Measurements from ENCODE around the gene POTEF.
"Not testable (repeated sequence)": the region's sequence is repeated elsewhere in the genome, so short reads cannot be mapped to it uniquely, and the experiment has no call there.

Gene POTEF

GRCh38 chr2:130129120-130129829, at the start of gene POTEF:
TSS of gene POTEF (minus strand) at chr2:130129222. CDS start at chr2:130120515, 8,707 bp downstream.
- not testable (repeated sequence) for DNase-seq (ENCODE audit: low read depth)

GRCh38 chr2:130174866-130175265, 45.8 kb upstream of the POTEF start:
- not testable (repeated sequence) for DNase-seq (ENCODE audit: low read depth)

DNA sequence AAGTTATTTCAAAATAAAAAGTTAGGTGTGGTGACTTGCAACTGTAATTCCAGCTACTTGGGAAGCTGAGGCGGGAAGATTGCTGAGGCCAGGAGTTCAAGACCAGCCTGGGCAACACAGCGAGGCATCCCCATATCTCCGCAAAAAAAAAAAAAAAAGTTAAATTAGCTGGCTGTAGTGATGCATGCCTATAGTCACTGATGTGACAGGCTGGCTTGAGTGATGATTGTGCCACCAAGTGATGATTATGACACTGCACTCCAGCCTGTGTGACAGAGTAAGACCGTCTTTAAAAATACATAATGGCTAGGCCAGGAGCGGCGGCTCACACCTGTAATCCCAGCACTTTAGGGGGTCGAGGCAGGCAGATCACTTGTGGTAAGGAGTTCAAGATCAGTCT, 40.9 kb upstream of the POTEF start:
- no peak for DNase-seq (ENCODE audit: low read depth)

DNA sequence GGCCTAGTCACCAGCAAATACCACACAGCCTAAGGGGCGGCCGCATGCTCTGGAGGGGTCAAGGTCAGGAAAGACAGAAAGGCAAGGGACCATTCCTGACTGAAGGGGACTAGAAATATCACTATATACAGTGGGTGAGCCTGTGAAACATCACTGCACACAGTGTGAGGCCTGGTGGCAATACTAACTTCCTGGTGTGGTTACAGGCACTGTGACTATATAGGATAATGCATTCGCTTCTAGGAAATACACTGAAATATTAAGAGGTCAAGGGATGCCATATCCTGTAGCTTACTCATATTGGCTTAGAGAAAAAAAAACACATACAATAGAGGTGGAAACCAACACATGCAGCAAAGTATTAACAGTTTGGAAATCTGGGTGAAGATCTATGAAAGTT, 40.1 kb upstream of the POTEF start:
- not testable (repeated sequence) for DNase-seq (ENCODE audit: low read depth)

- DNase-seq (ENCODE audit: low read depth) = not testable (repeated sequence)
Measured at GRCh38 chr2:130166611-130167010, 37.6 kb upstream of the POTEF start.

GRCh38 chr2:130165293-130166016, 36.4 kb upstream of the POTEF start:
- no peak for DNase-seq (ENCODE audit: low read depth)

DNA sequence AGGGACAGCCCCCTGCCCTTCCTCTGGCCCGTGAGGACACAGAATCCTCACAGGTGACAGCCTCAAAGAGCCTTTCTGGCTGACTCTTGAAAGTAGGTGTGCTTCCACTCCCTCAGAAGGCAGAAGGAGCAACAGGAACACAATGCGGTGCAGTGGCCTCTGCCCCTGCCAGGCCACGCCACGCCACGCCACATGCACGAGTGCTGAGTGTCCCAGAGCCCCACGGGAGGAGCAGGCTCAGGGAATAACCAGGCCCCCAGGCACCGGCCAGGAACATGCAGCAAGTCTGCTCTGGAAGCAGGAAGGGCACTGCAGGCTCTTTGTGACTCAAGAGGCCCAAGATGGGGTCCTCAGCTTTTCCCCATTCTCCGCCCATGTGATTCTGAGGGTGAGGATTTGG, 33.9 kb upstream of the POTEF start:
- no peak for DNase-seq (ENCODE audit: low read depth)

GRCh38 chr2:130162486-130162885, 33.5 kb upstream of the POTEF start:
- DNase-seq (ENCODE audit: low read depth) = not testable (repeated sequence)

- not testable (repeated sequence) for DNase-seq (ENCODE audit: low read depth)
Measured at GRCh38 chr2:130160838-130161705, 32.0 kb upstream of the POTEF start.

DNA sequence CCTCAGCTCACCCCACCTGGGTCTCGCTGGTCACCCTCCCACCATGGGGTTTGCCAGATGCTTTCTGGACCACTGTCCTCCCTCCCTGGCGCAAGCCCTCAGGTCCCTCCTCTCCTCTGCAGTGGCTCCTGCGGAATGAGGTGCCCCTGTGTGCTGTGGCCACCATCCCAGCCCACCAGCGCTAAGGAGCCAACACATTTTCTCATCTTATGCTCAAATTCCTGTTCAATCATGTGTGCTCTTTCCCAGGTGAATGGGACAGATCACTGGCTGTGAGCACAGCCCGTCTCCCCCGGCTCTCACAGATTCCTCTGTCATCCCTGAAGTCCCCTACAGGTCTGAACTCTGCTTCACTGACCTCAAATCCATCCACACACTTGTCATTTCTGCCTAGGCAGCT, 31.1 kb upstream of the POTEF start:
- DNase-seq (ENCODE audit: low read depth) = no peak

DNA sequence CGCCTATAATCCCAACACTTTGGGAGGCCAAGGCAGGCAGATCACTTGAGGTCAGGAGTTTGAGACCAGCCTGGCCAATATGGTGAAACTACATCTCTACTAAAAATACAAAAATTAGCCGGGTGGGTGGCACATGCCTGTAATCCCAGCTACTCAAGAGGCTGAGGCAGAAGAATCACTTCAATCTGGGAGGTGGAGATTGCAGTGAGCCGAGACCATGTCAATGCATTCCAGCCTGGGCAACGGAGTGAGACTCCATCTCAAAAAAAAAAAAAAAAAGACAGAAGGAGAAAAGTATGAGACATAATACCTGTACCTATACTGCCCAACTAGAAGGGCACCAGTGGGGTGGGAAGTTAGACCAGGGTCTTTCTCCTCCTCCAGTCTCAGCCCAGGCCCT, 30.4 kb upstream of the POTEF start:
- not testable (repeated sequence) for DNase-seq (ENCODE audit: low read depth)

DNA sequence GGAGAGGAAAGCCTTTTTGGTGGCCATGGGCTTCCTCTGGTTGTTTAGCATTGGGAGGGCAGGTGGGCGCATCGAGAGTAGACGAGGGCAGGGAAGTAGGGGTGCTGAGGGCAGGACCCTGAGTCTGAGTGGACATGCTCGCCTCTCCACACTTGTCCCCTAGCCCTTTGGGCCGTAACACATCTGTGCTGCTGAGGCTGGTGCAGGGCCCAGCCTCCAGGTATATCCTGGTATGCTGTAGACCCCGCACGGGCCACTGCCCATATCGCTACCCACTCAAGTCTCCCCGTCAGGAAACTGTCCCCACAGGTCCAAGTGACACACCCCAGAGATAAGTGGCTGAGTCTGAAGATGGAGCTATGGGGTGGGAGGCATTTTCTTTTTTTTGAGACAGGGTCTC, 29.6 kb upstream of the POTEF start:
- DNase-seq (ENCODE audit: low read depth) = no peak

DNA sequence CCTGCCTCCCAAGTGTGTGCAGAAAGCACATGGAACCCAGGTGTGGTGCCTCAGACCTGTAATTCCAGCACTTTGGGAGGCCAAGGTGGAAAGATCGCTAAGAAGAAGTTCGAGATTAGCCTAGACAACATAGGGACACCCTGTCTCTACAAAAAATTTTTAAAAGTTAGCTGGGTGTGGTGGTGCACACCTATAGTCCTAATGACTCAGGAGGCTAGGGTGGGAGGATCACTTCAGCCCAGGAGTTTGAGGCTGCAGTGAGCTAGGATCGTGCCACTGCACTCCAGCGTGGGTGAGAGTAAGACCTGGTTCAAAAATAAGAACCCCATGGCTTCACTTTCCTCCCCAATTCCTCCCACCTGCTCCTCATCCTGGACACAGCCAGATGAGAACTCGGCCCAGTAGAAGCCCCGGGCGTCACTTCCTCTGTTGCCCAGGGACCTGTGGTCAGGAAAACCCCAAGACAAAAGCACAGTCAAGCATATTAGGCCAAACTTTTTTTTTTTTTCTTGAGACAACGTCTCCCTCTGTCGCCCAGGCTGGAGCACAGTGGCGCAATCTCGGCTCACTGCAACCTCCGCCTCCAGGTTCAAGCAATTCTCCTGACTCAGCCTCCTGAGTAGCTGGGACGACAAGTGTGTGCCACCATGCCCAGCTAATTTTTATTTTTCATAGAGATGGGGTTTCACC, 28.9 kb upstream of the POTEF start:
- DNase-seq (ENCODE audit: low read depth) = not testable (repeated sequence)

GRCh38 chr2:130157354-130157753, 28.3 kb upstream of the POTEF start:
- DNase-seq (ENCODE audit: low read depth) = not testable (repeated sequence)

GRCh38 chr2:130156624-130157004, 27.6 kb upstream of the POTEF start:
- DNase-seq (ENCODE audit: low read depth) = no peak

DNA sequence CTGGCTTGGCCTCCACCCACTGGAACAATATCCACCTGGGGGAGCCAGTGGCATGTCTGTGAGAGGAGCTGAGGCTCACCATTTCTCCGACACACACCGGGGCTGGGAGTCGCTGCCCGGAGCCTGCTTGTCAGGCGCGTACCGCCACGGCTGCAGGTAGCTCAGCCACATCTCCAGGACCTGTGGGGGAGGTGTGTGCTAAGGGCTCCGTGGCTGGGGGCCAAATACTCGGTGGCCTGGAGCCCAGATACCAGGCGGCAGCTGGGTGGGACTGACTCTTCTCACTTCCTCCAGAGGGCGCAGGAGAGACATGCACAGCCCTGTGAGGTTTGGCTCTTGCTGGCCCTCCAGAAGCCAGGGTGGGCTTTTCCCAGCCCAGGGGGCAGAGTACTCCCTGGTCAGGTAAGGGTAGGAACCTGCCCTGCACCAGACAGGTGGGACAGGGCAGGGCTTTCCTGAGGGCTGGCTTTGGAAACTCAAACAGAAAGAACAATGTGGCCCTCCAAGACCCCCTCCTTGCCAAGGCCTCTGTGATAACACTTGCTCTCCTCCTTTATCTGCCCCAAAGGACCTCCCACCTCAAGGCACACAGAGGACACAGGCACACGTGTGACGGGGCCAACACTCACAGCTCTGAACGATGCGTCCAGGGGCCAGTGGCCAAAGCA, 27.1 kb upstream of the POTEF start:
- peak; percentile 8 for DNase-seq (ENCODE audit: low read depth)

GRCh38 chr2:130154773-130155765, 26.0 kb upstream of the POTEF start:
- DNase-seq (ENCODE audit: low read depth) = no peak

GRCh38 chr2:130154423-130154770, 25.4 kb upstream of the POTEF start:
- not testable (repeated sequence) for DNase-seq (ENCODE audit: low read depth)

GRCh38 chr2:130153721-130154422, 24.9 kb upstream of the POTEF start:
- not testable (repeated sequence) for DNase-seq (ENCODE audit: low read depth)
